Progenitor cell of endocrine pancreas (in vitro differentiated cells): ENCODE data around the gene VIPR2. TPM values are rescaled to one million over a fixed set of nuclear protein-coding genes. Genes with fewer than 3 reads are reported as not detected.

Experiments used
- DNase-seq: peaks from one replicate; pipeline ENCODE4 v3.0.0; 2021; ENCODE audit warnings: low spot score; ENCODE audit not compliant: unreplicated experiment
- H3K27ac Mint-ChIP-seq: 2 replicates; pipeline ENCODE4 v1.8.0; 2021; ENCODE audit warnings: mild to moderate bottlenecking, moderate library complexity, mixed read lengths
- H3K27me3 Mint-ChIP-seq: 2 replicates; pipeline ENCODE4 v1.8.0; 2021; ENCODE audit warnings: mixed read lengths
- H3K36me3 Mint-ChIP-seq: 2 replicates; pipeline ENCODE4 v1.8.0; 2022; ENCODE audit warnings: mixed read lengths; ENCODE audit not compliant: insufficient read depth
- H3K4me1 Mint-ChIP-seq: 2 replicates; pipeline ENCODE4 v1.8.0; 2021; ENCODE audit warnings: low read depth, mixed read lengths
- H3K4me3 Mint-ChIP-seq: 2 replicates; pipeline ENCODE4 v1.8.0; 2021; ENCODE audit warnings: low read depth, mild to moderate bottlenecking, moderate library complexity, mixed read lengths
- H3K9me3 Mint-ChIP-seq: 2 replicates; pipeline ENCODE4 v1.8.0; 2021; ENCODE audit warnings: low read depth, mixed read lengths
- CTCF ChIP-seq: fragments of 200-600 bp; sonication (generic); IDR thresholded peaks from one replicate; pipeline ENCODE4 v1.5.0; 2021; ENCODE audit warnings: antibody characterized with exemption, mild to moderate bottlenecking; ENCODE audit not compliant: unreplicated experiment
- total RNA-seq: library from RNA; stranded (reverse); gene quantifications from 2 replicates; pipeline ENCODE4 v1.2.1, GENCODE V29; 2021

Gene VIPR2
- total RNA-seq, 1 donor from 2014 or later = 0.36 TPM

- Mint-ChIP-seq H3K9me3 (peaks cover 4% of the 10 kb centered on the region), H3K27me3 (peaks cover 50% of the 10 kb centered on the region), H3K4me1 (no peaks in the 10 kb centered on the region), H3K4me3 (no peak overlapping the region), H3K27ac (no peak overlapping the region), H3K36me3 (no peaks in the 10 kb centered on the region)
- DNase-seq = no peak
- no peak for TF ChIP-seq CTCF
Observed at GRCh38 chr7:158993591-158993990, 151.1 kb downstream of the VIPR2 start.

DNA sequence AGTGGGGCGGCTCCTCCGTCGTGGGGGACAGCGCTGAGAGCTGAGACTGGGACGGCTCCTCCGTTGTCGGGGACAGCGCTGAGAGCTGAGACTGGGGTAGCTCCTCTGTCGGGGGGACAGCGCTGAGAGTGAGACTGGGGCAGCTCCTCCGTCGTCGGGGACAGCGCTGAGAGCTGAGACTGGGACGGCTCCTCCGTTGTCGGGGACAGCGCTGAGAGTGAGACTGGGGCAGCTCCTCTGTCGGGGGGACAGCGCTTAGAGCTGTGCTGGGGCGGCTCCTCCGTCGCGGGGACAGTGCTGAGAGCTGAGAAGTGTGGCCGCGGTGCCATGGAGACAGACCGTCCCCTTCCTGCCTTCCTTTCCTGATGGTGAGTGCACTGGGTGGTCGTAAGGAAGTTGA lies 151.9 kb downstream of the VIPR2 start:
- Mint-ChIP-seq H3K9me3 (peaks cover 4% of the 10 kb centered on the region), H3K4me3 (no peak overlapping the region), H3K27me3 (peaks cover 50% of the 10 kb centered on the region), H3K27ac (no peak overlapping the region), H3K4me1 (no peaks in the 10 kb centered on the region), H3K36me3 (no peaks in the 10 kb centered on the region)
- no peak for TF ChIP-seq CTCF
- no peak for DNase-seq

- no peak for DNase-seq
- H3K27ac Mint-ChIP-seq = no peak overlapping the region
- H3K36me3 Mint-ChIP-seq = no peaks in the 10 kb centered on the region
- TF ChIP-seq CTCF = no peak
- no peaks in the 10 kb centered on the region for H3K4me1 Mint-ChIP-seq
- H3K9me3 Mint-ChIP-seq = peaks cover 4% of the 10 kb centered on the region
- peaks cover 50% of the 10 kb centered on the region for H3K27me3 Mint-ChIP-seq
- H3K4me3 Mint-ChIP-seq = no peak overlapping the region
Observed at GRCh38 chr7:158991824-158992621, 152.6 kb downstream of the VIPR2 start.

GRCh38 chr7:158988996-158989395 lies 155.7 kb downstream of the VIPR2 start:
- no peak for DNase-seq
- Mint-ChIP-seq H3K27me3 (peaks cover 40% of the 10 kb centered on the region), H3K9me3 (peaks cover 6% of the 10 kb centered on the region), H3K27ac (no peak overlapping the region), H3K4me3 (no peak overlapping the region), H3K36me3 (peaks cover 2% of the 10 kb centered on the region), H3K4me1 (no peaks in the 10 kb centered on the region)
- no peak for TF ChIP-seq CTCF

GRCh38 chr7:158988302-158988862 lies 156.3 kb downstream of the VIPR2 start:
- H3K36me3 Mint-ChIP-seq = peaks cover 2% of the 10 kb centered on the region
- no peak overlapping the region for H3K4me3 Mint-ChIP-seq
- no peak for DNase-seq
- no peak for TF ChIP-seq CTCF
- no peaks in the 10 kb centered on the region for H3K4me1 Mint-ChIP-seq
- no peak overlapping the region for H3K27ac Mint-ChIP-seq
- H3K9me3 Mint-ChIP-seq = peaks cover 6% of the 10 kb centered on the region
- peaks cover 35% of the 10 kb centered on the region for H3K27me3 Mint-ChIP-seq
